ENCODE results near the gene TGM4.

- TF ChIP-seq, protein P1, sequence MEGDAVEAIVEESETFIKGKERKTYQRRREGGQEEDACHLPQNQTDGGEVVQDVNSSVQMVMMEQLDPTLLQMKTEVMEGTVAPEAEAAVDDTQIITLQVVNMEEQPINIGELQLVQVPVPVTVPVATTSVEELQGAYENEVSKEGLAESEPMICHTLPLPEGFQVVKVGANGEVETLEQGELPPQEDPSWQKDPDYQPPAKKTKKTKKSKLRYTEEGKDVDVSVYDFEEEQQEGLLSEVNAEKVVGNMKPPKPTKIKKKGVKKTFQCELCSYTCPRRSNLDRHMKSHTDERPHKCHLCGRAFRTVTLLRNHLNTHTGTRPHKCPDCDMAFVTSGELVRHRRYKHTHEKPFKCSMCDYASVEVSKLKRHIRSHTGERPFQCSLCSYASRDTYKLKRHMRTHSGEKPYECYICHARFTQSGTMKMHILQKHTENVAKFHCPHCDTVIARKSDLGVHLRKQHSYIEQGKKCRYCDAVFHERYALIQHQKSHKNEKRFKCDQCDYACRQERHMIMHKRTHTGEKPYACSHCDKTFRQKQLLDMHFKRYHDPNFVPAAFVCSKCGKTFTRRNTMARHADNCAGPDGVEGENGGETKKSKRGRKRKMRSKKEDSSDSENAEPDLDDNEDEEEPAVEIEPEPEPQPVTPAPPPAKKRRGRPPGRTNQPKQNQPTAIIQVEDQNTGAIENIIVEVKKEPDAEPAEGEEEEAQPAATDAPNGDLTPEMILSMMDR (IDR thresholded peaks at IDR 0.05) = no peak
- no peak for TF ChIP-seq POLR2A (IDR thresholded peaks at IDR 0.05)
These were observed 16.4 kb downstream of the TGM4 start for GRCh38 chr3:44890852-44891251.

All from lower leg skin (tissue), 3 donors.